Subcutaneous abdominal adipose tissue (tissue), 5 donors: ENCODE measurements around the gene ADI1.
A peak's percentile ranks its signal among the peaks of the same experiment; 100 is the strongest.
"Not testable (repeated sequence)": the region's sequence is repeated elsewhere in the genome, so short reads cannot be mapped to it uniquely, and the experiment has no call there.

ENCODE experiments used
- H3K27ac ChIP-seq: one replicate; pipeline ENCODE4 v1.7.0; 2013; ENCODE audit warnings: low read depth, mild to moderate bottlenecking, inconsistent platforms, low read length, moderate library complexity
- H3K27me3 ChIP-seq, 5 donors: one replicate each; pipeline ENCODE4 v1.7.0; 2013; ENCODE audit warnings: low read length in 5 of 5, inconsistent platforms in 1 of 5; ENCODE audit not compliant: control insufficient read depth in 5 of 5, insufficient read depth in 4 of 5
- H3K36me3 ChIP-seq, 5 donors: one replicate each; pipeline ENCODE4 v1.7.0; 2013; ENCODE audit warnings: low read length in 5 of 5; ENCODE audit not compliant: control insufficient read depth in 5 of 5, insufficient read depth in 5 of 5
- H3K4me1 ChIP-seq, 5 donors: one replicate each; pipeline ENCODE4 v1.7.0; 2013; ENCODE audit warnings: low read length in 5 of 5, mild to moderate bottlenecking in 3 of 5, moderate library complexity in 1 of 5; ENCODE audit not compliant: control insufficient read depth in 5 of 5, insufficient read depth in 5 of 5
- H3K4me3 ChIP-seq, 5 donors: one replicate each; pipeline ENCODE4 v1.7.0; 2013; ENCODE audit warnings: low read length in 5 of 5, low read depth in 1 of 5
- H3K9ac ChIP-seq, 5 donors: one replicate each; pipeline ENCODE4 v1.7.0; 2013; ENCODE audit warnings: low read length in 5 of 5, mild to moderate bottlenecking in 4 of 5, moderate library complexity in 3 of 5
- H3K9me3 ChIP-seq, 5 donors: one replicate each; pipeline ENCODE4 v1.7.0; 2013; ENCODE audit warnings: low read length in 5 of 5; ENCODE audit not compliant: control insufficient read depth in 5 of 5
- donor health status: healthy.
- donor health status: healthy.
- donor health status: healthy.
- donor health status: healthy.
- donor health status: healthy.

ADI1 gene

GRCh38 chr2:3459185-3460015 is 59.9 kb downstream of the ADI1 start:
- H3K4me1 ChIP-seq, result peaks cover 0 to 8% (median 5%) of the 10 kb centered on the region in 5 donors
- H3K9me3 ChIP-seq, result no peaks in the 10 kb centered on the region
- no peak overlapping the region for H3K27ac ChIP-seq
- H3K4me3 ChIP-seq, result no peak overlapping the region
- peaks cover 5 to 84% (median 51%) of the 10 kb centered on the region in 5 donors for H3K36me3 ChIP-seq
- H3K9ac ChIP-seq, result peak overlapping the region in 1 of 5 donors; percentile 48
- no peaks in the 10 kb centered on the region for H3K27me3 ChIP-seq

- no peaks in the 10 kb centered on the region for H3K9me3 ChIP-seq
- peaks cover 0 to 16% (median 10%) of the 10 kb centered on the region in 5 donors for H3K4me1 ChIP-seq
- H3K27ac ChIP-seq, result no peak overlapping the region
- peaks cover 5 to 78% (median 46%) of the 10 kb centered on the region in 5 donors for H3K36me3 ChIP-seq
- H3K4me3 ChIP-seq, result no peak overlapping the region
- peak overlapping the region in 1 of 5 donors; percentile 48 for H3K9ac ChIP-seq
- H3K27me3 ChIP-seq, result no peaks in the 10 kb centered on the region
Observed at GRCh38 chr2:3458396-3459184, 60.7 kb downstream of the ADI1 start.

- Histone ChIP-seq H3K4me3 (no peak overlapping the region), H3K9ac (no peak overlapping the region), H3K4me1 (peaks cover 3 to 24% (median 16%) of the 10 kb centered on the region in 5 donors), H3K27ac (no peak overlapping the region), H3K27me3 (no peaks in the 10 kb centered on the region), H3K9me3 (no peaks in the 10 kb centered on the region), H3K36me3 (peaks cover 5 to 77% (median 46%) of the 10 kb centered on the region in 5 donors)
Observed at GRCh38 chr2:3457524-3458395, 61.6 kb downstream of the ADI1 start.

- Histone ChIP-seq H3K27me3 (no peaks in the 10 kb centered on the region), H3K9ac (no peak overlapping the region), H3K36me3 (peaks cover 5 to 78% (median 48%) of the 10 kb centered on the region in 5 donors)
Observed at GRCh38 chr2:3456125-3456524, 63.2 kb downstream of the ADI1 start.

DNA sequence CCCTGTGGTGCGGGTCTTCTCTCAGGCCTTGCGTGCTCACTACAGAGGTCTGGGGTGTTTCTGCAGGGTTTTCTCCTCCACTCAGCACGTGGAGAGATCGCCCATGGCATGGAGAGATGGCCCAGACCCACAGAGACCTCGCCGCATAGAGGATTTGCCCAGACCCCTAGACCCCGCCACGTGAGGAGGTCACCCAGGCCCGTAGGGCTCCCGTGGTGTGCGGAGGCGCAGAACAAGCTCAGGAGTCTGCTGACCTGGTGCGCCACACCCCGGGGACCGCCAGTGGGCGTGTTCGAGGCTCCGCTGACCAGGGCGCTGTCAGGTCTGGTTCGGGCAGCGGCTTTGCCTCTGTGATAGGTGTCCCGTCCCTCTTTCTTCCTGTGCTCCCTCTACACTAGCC is 64.5 kb downstream of the ADI1 start:
- H3K9ac ChIP-seq, result no peak overlapping the region
- no peak overlapping the region for H3K27ac ChIP-seq
- peaks cover 4 to 26% (median 17%) of the 10 kb centered on the region in 5 donors for H3K4me1 ChIP-seq
- no peak overlapping the region for H3K4me3 ChIP-seq
- H3K27me3 ChIP-seq, result no peaks in the 10 kb centered on the region
- peaks cover 5 to 73% (median 47%) of the 10 kb centered on the region in 5 donors for H3K36me3 ChIP-seq
- no peaks in the 10 kb centered on the region for H3K9me3 ChIP-seq

More at GRCh38 chr2:3456125-3456524, 63.2 kb downstream of the ADI1 start:
- no peak overlapping the region for H3K4me3 ChIP-seq
- no peaks in the 10 kb centered on the region for H3K9me3 ChIP-seq
- no peak overlapping the region for H3K27ac ChIP-seq
- H3K4me1 ChIP-seq, result peaks cover 3 to 21% (median 12%) of the 10 kb centered on the region in 5 donors

GRCh38 chr2:3454005-3454404 is 65.3 kb downstream of the ADI1 start:
- H3K4me3 ChIP-seq, result not testable (repeated sequence)
- peaks cover 5 to 73% (median 46%) of the 10 kb centered on the region in 5 donors for H3K36me3 ChIP-seq

DNA sequence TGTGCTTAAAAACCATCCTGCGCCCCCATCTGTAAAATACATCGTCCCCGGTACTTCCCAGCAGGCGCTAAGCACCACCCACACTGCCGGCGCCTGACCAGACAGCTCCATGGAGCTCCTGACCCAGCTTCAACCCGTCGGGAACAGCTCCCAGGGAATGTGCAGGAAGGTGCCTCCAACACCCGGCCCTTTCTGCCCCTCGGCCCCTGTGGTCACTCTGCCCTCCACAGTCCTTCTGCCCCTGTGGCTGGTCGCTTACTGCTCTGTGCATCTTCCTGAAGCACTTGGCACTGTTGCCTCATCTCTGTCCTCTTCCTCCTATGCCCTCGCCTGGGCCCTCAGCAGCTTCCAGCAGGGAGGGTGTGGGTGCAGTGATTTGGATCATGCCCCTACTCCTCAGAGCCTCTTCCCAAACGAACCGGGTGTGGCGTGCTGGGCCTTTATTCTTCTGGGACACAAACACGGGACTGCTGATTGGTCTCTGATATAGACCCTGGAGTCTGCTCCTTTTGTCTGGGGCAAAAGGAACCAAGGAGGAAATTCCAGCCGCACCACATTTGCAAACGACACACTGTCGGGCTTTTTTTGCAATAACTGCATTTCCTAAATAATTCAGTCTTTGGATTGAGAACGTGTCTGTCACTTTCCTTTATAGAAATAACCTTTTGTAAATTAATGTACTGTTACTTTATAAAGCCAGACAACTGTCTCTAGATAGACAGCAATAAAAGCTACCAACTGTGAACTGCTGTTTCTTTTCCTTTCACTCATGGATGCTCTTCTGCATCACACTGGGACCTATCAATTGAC is 65.9 kb downstream of the ADI1 start:
- H3K27me3 ChIP-seq, result no peaks in the 10 kb centered on the region
- H3K4me1 ChIP-seq, result peaks cover 4 to 27% (median 18%) of the 10 kb centered on the region in 5 donors
- H3K4me3 ChIP-seq, result peak overlapping the region in 1 of 5 donors; percentile 7
- peak overlapping the region in 1 of 5 donors; percentile 48 for H3K9ac ChIP-seq
- no peaks in the 10 kb centered on the region for H3K9me3 ChIP-seq
- H3K27ac ChIP-seq, result no peak overlapping the region
- H3K36me3 ChIP-seq, result peaks cover 2 to 69% (median 40%) of the 10 kb centered on the region in 5 donors

More at GRCh38 chr2:3454005-3454404, 65.3 kb downstream of the ADI1 start:
- H3K9ac ChIP-seq, H3K27me3 ChIP-seq, H3K9me3 ChIP-seq, H3K27ac ChIP-seq: not testable (repeated sequence)
- peaks cover 4 to 26% (median 17%) of the 10 kb centered on the region in 5 donors for H3K4me1 ChIP-seq

- H3K27ac ChIP-seq, result no peak overlapping the region
- no peak overlapping the region for H3K9ac ChIP-seq
- H3K4me3 ChIP-seq, result no peak overlapping the region
- peaks cover 9 to 40% (median 25%) of the 10 kb centered on the region in 5 donors for H3K4me1 ChIP-seq
- no peaks in the 10 kb centered on the region for H3K27me3 ChIP-seq
- H3K36me3 ChIP-seq, result peaks cover 2 to 67% (median 35%) of the 10 kb centered on the region in 5 donors
- H3K9me3 ChIP-seq, result no peaks in the 10 kb centered on the region
Observed at GRCh38 chr2:3451926-3452671, 67.2 kb downstream of the ADI1 start.
